Activated CD8-positive, alpha-beta memory T cell treated with anti-CD3 and anti-CD28 coated beads for 24 hours (primary cell): ENCODE results near the gene TMEM200C.
"Not testable (repeated sequence)": the region's sequence is repeated elsewhere in the genome, so short reads cannot be mapped to it uniquely, and the experiment has no call there.

ENCODE experiments used
- DNase-seq: peaks from one replicate; pipeline ENCODE4 v3.0.0-alpha.2; 2020

TMEM200C gene

DNA sequence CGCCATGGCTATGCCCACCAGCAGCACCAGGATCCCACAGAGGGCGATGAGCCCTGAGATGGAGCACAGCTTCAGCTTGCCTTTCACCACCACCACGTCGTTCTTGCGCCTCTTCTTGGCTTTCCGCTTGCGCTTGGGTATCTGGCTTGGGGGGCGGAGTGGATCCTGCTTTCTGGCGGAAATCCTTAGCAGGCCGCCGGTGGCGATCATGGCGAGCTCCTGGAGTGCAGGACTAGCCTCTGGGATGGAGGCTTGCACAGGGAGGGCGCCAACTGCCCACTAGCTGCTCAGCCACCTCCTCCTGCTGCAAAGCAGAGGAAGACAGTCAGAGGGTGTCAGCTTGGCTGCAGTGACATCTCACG is 3.5 kb downstream of the TMEM200C start:
- no peak for DNase-seq

DNA sequence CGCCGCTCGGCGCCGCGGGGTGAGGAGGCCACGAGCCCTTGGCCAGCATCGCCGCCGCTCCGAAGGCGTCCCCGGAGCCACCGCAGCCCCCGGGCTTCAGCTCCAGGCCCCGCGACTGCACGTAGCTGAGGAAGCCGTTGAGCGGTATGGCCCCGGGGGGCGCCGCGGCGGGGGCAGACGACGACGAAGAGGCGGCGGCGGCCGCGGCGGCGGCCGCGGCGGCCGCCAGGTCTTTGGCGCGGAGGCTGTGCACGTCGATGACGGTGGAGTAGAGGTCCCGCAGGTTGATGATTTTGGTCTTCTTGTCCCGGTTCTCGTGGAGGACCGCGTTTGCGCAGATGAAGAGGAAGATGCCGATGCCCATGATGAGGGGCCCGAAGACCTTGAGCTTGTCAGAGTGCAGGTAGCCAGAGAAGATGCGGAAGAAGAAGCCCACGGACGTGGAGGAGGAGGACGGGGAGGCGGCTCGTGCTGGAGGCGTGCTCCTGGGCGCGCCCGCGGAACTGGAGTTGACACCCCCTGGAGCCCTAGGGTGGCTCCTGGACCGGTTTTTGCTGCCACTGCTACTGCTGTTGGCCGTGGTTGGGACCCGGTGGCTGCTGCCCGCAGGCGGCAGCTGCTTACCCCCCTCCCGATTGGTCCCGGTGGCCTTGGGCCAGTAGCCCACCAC is 4.0 kb downstream of the TMEM200C start:
- no peak for DNase-seq

DNA sequence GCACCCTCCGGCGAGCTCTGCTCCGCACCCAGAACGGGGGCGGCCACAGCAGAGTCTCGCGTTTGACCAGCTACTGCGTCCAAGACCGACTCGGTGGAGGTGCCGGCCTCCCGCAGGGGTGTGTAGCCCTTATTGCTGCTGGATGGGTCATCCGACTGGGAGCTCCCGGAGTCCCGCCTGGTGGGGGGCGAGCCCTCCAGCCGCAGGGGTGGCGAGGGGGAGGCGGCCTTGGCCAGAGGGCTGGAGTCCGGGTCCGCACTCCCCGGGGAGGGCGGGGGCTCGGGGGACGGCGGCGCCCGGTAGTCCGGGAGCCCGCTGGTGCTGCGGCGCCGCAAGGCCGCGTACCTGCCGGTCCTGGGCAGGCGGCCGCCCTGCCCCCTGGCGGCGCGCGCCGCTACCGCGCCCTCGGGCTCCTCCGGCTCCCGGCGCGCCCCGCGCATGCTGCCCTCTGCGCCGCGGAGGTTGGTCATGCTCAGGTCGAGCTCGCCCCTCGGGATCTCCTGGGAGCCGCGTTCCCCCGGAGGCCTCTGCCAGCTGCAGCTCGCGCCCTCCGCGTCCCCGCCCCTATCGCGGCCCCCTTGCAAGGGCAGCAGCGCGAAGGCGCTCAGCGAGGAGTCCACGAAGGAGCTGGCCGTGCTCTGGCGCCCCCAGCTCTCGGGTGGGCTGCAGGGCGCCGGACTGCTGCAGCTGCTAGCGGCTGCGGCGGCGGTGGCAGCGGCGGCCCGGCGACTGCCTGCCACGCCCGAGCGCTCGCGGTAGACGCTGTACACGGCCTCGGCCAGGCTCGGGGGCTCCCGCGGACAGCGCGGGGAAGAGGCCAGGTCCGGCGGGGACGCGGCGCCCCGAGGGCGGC is 4.8 kb downstream of the TMEM200C start:
- DNase-seq = peak; percentile 77

DNA sequence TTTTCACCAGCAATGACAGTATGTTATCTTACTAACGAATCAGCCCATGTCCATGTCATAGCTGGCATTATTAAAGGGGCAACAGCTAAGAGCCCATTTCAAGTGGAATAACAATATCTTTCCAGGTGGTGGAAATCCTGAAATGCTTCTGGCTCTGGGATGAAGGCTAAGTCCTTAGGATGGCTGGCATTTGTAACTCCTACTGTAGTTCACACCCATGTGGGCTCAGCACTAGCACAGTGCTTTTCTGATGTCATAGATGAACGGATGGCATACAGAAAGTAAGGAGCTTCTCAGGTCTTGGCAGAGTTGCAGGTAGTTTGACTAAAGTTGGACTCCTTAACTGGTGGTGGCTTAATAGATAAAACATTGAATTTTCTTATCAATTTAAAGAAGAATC is 10.0 kb downstream of the TMEM200C start:
- no peak for DNase-seq

DNA sequence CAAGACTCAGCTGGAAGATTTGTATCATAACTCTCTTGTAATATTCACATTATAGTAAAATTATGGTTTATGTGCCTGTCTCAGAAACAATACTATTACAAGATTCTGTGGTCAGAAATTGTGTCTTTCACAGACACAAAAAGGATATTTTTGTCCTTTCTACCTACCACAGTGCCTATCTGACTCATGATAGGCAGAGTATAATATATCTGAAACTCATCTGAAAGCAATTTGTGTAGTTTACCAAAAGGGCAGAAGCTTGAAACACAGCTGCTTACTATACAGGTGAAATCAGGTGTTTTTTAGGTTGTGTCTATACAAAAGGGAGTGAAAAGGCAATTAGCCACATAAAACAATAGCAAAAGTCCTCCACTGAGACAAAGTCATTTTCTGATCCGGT is 10.9 kb downstream of the TMEM200C start:
- no peak for DNase-seq

DNA sequence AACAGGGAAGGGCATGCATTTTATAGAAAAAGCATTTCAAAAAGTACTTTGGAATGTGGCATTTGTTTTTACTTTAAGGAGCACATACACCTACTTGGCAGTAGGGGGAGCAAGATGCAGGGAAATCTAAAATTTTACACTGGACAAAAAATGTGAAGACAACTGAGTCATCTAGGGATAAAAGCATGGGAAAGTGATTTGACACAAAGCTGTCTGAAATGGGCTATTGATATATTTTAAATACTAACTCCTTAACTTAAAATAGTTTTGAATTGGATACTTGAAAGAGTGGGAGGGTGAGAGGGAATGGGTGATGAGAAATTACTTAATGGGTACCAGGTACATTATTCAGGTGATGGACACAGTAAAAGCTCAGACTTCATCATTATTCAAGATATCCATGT is 15.8 kb downstream of the TMEM200C start:
- no peak for DNase-seq

DNA sequence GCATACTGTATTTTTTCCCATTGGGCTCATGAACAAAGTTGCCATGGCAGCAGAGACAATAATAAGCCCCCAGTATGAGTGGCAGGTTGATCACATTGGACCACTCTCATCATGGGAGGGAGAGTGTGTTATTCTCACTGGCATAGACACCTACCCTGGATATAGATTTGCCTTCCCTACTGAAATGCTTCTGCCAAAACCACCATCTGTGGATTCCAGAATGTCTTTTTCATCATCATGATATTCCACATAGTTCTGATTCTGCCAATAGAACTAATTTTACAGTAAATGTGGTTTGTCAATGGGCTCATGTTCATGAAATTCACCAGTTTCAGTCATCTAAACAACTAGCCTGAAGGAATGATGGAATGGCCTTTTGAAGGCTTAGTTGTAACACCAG is 18.4 kb downstream of the TMEM200C start:
- DNase-seq = no peak

DNA sequence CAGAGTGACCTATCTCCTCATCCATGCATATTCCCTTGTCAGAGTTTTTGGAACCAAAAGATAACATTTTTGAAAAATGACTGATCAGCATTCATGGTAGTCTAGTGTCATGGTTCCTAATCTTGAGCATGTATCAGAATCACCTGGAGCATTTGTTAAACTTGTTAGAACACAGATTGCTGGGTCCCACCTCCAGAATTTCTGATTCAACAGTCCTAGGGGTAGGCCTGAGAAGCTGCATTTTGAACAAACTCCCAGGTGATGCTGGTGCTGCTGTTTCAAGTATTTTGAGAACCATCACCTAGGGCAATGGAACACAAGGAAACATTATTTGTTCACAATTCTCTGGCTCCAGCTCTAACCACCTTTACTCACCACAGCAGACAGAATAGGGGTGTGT is 21.0 kb downstream of the TMEM200C start:
- DNase-seq = no peak

DNA sequence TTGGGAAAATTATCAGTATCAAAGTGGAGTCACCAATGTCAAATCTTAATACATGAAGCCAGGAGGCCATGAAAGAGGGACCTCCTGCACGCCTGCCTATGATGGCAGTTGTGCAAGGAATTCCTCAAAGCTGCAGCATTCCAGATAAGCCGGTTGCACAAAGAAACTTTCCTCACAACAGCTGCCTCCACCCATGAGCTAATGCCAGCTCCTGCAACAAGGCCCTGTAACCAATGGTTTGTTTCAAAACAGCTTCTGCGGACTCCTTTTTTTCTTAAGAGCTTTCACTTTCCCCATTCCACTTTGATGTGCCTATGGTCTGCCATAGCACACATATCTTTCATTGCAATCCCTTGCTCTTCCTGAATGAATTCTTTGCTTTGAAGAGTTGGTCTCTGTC is 22.4 kb downstream of the TMEM200C start:
- no peak for DNase-seq

DNA sequence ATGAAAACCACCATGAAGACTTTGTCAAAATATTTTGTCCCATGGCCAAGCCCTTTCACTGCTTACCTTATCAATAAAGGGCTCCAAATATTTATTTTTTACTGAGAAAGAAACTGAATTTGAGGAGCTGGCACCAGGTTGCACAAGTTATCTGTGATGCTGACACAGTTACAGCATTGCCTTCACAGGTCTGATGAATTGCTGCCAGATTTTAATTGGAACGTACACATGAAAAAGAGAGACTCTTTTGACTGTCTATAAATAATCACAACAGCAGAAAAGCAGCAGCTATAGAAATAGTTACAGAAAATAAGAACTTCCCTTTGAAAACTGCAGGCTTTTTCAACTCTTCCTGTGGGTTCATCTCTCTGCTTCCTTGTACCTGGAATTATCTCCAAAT is 23.9 kb downstream of the TMEM200C start:
- DNase-seq = no peak

DNA sequence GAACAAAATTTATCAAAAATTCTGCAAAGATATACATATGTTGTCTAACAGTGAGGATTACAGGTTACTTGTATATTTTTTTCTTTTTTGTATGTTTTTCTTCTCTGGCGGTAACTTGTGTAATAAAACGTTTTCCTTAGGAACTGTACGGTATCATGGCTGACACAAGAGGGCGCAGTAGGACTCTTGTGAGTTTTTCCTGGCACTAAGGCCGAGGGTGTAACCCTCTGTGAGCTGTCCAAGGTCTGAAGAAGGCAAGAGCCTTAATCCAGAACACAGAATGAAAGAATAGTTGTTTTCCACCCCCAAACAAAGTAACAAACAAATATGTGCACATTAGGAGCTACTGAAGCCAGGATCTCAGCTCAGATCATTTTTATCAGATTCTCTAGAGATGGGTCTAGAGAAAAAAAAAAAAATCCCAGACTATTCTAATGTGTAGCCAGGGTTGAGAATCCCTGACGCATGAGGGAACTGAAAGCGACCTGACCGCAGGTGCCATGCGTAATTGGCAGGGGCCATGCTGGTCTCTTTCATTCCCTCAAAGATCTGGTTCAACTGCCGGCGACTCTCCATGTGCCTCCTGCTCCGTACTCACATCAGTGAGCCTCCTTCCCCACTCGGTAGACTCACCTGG is 27.0 kb downstream of the TMEM200C start:
- DNase-seq = no peak

DNA sequence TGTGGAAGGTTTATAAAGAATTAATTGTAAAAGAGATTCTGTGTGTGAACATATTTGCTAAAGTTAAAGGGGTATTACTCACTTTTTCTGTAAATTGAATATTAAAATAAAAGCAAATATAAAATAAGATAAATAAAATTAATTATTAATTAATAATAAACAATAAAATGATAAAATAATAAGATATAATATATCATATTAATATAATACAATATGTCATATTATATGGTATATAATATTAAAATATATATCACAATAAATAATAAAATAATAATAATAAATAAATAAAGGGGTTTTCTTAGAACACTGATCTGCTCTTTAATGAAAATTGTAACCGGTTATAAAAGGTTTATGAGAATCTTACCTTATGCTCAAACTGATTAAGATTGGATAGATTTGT is 29.8 kb downstream of the TMEM200C start:
- no peak for DNase-seq

DNA sequence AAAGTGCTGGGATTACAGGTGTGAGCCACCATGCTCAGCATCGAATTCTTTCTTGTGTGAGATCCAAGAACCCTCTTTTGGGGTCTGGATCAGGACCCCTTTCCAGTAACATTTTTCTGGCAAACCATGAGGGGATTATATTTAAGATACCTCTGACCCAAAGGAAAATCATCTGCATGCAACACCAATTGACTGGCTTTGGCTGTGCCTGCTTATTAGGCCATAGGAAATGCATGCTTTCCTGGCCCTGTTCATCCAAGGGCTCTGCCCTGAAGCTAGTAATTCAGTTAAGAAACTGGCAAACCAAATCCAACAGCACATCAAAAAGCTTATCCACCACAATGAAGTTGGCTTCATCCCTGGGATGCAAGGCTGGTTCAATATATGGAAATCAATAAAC is 33.2 kb downstream of the TMEM200C start:
- not testable (repeated sequence) for DNase-seq

DNA sequence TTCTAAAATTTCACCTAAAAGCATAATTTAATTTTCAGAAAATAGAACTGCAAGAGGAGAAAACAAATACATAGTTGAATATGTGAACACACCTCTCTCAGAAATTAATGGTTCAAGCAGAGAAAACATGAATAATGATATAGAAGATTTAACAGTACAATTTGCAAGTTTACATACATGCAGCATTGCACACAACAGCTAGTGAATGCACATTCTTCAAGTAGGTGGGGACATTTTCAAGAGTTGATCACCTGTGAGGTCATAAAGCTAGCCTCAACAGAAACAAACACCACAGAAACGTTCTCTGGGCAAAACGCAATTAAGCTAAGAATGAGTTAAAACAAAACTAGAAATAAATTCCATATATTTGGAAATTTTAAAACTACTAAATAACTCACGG is 38.1 kb downstream of the TMEM200C start:
- no peak for DNase-seq

DNA sequence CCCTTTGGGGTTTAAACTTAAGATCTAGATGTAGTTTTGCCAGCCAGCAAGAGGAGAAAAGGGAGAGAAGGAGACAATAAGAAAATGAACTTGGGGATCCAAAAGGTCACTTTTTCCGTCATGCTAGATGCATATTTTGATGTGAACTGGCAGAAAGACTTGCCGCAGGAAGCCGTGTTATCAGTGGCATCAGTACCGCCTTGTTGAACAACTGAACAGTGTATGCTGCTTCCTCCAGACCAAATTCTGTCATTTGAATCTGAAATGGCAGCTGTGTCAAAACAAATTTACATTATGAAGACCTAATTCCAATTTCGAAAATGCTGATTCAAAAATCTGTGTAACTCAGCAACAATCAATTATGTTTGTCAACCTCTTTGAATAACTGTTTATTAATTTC is 42.1 kb downstream of the TMEM200C start:
- DNase-seq = no peak

DNA sequence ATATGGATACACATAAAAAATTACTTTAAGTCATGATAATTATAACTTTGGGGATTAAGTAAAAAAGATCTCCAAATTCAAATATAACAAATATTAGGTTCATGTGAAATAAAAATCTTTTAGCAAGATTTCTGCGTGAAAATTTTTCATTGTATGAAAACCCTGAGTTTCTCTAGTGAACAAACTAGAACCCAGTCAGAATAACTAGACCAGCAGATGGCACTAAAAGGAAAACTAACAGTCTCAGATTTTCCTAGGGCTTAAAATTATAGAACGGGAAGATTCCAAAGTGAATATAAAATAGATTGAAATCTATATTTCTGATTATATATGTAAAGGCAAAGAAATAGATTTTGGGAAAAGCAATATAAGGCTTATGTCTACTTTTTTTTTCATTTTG is 43.3 kb downstream of the TMEM200C start:
- DNase-seq = no peak

DNA sequence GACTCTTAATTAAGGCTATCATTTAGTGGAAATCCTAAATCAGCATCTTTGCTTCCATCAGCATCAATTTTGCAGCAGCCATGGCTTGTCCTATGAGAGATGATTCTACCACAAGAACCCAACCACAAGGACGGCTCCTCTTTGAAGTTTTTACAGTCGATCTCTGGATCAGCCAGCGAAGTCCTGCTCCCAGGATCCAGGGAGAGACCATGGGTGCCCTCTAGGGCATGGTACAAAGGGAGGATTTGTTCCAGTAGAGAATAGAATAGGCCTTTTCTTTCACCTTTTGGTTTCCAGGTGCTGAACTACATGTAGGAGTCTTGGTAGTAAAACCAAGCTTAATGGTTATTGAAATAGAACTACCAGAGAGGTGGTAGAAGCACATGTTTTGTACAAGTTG is 52.7 kb downstream of the TMEM200C start:
- DNase-seq = no peak

DNA sequence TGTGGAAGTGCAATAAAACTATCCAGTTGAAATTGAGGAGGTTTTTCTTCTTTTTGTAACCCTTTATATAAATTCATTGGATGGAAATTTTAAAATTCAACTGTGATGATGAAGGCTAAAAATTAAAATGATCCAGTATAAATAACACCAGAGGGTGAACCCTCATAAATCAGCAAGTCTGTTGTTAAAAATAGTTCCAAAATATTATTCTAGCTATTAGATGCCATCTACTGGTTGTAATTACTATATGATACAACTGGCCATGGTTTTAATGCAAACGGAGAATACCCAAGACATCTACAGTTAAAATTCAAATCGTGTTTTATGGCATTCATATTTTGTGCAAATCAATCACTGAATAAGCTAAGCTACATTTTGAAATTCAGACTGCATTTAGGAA is 53.8 kb downstream of the TMEM200C start:
- DNase-seq = no peak

DNA sequence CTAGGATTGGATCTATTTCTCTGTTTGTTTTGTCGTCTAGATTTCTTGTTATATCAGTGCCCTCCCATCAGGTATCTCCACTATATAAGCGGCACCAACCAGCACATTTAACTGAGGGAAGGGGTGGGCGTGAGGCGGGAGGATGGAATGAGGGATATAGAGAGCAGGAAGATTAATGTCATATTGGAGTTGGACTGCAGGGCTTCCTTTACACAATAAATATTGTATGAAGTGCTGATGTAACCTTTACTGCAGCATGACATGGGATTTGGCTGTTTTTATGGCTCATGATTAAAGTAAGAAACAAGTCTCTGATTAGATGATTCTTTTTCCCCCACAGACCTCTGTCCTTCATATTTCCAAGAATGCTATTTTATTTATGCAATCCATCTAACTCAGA is 54.8 kb downstream of the TMEM200C start:
- no peak for DNase-seq

DNA sequence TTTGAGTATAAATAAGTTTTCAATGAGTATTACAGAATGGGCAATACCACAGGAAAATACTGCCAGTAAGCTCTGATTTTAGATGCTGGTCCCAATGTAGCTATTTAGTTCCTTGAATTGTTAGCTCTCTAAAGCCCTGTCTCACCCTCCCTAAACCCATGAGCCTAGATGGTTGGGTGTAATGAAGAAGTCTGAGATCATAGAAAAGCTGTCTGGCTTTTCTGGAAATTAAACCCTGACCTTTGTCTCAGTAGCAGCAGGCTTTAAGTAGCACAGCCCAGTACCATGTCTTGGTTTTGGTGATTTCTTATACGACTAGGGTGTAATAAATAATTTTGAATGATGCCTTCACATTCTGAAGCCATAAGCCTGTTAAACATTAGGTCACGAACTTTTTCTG is 55.3 kb downstream of the TMEM200C start:
- no peak for DNase-seq

DNA sequence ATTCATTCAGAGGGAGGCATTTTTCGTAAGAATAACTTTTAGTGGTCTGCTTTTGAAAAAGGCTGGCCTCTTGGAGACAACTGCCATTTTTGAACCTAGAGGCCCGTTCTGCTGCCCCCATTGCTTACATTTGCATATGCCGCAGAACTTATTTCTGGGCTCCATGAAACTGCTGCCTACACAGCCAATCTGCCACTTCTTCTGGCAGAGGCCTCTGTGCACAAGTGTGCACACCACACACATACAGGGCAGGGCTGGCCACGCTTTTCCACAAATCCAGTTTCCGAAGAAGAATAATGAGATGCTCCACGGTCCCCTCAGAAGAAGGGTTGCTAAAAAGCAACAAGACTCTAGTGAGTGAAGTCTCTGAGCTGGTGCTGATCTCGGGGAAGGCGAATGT is 56.2 kb downstream of the TMEM200C start:
- no peak for DNase-seq
